Measurements from ENCODE around the gene DENND1B.

- TF ChIP-seq POLR2A (IDR thresholded peaks at IDR 0.05), result no peak
- TF ChIP-seq, protein P1, sequence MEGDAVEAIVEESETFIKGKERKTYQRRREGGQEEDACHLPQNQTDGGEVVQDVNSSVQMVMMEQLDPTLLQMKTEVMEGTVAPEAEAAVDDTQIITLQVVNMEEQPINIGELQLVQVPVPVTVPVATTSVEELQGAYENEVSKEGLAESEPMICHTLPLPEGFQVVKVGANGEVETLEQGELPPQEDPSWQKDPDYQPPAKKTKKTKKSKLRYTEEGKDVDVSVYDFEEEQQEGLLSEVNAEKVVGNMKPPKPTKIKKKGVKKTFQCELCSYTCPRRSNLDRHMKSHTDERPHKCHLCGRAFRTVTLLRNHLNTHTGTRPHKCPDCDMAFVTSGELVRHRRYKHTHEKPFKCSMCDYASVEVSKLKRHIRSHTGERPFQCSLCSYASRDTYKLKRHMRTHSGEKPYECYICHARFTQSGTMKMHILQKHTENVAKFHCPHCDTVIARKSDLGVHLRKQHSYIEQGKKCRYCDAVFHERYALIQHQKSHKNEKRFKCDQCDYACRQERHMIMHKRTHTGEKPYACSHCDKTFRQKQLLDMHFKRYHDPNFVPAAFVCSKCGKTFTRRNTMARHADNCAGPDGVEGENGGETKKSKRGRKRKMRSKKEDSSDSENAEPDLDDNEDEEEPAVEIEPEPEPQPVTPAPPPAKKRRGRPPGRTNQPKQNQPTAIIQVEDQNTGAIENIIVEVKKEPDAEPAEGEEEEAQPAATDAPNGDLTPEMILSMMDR (IDR thresholded peaks at IDR 0.05), result no peak
Observed at GRCh38 chr1:197600751-197601150, 174.5 kb downstream of the DENND1B start.

Data from breast epithelium (tissue), 3 donors.